GM08714 (cell line): ENCODE data around the gene ATF7IP.

Source experiments
- H3K4me3 ChIP-seq: fragments of 200-500 bp; sonication (Bioruptor generic); 2 replicates; pipeline ENCODE4 v1.5.1; 2014; ENCODE audit warnings: mild to moderate bottlenecking, low read length, inconsistent platforms
- ZNF274 ChIP-seq: IDR thresholded peaks from 2 replicates; pipeline ENCODE4 v1.6.1; 2012; ENCODE audit warnings: mild to moderate bottlenecking, low read depth, low read length

ATF7IP gene

GRCh38 chr12:14362352-14362751, 3.1 kb upstream of the ATF7IP start:
- no peak for TF ChIP-seq ZNF274
- H3K4me3 ChIP-seq = no peak overlapping the region

- TF ChIP-seq ZNF274 = no peak
- H3K4me3 ChIP-seq = peak overlapping the region; percentile 66; the same call in 1 of the 2 replicates
These were observed 755 bp upstream of the ATF7IP start for GRCh38 chr12:14364583-14365271.

DNA sequence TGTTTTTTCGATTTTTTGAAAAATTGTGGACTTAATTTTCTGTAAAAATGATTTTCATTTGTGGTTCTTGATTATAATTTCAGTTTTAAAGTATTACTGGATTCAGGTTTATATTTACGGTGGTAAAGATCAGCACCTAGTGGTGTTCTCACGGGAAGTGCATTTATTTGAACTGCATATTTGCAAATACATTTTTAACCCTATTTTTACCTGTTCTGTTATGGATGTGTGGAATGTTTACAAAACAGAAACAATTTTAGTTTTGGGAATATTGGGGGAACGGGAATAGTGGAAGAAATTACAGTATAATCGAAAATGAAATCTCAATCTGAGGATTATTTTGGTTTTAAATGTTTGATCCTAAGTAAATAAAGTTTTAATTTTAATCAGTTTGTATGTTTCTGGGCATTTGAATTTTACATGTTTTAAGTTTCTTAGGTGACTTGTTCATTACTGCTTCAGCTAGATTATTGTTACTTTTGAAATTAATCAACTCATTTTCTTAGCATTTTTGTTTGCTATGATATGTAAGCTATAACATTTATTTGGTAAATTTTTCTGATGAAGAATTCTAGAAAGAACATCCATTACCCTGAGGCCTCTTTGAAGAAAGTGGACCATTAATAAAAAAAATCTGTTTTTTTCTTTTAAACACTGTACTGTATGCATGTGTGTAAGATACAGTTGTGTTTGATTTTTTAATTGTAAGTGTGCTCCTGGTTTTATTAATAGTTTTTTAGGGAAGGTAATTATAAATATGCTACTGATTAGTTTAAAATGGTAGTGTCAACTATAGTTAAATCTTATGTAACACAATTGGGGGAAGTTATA, 942 bp downstream of the ATF7IP start:
- no peak for TF ChIP-seq ZNF274
- H3K4me3 ChIP-seq = peak overlapping the region; percentile 66

DNA sequence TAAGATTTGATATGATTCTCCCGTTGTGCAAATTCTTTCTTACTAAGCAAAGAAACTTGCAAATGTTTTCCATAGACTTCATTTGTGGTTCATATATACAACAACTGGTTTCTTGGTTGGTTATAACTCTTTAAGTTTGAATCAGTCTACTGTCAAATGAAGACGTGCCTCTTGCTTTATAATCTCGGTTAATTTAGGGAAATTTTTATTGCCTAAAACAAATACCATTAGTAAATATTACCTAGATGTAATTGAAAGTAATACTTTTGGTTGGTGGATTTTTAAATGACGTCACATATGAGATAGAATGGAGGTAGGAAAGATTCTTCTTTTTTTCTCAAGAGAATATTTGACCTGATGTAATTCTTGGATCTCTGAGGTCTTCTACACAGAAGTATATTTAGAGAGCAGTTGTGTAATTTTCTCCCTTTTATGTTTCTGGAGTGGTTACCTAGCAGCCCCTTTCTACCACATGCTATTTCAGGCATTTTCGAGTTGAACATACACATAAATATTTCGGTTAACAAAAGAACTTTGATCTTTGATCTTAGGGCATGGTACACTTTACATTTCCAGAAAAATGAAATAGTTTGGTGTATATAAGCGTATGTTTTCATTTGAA, 1.7 kb downstream of the ATF7IP start:
- TF ChIP-seq ZNF274 = no peak
- peak overlapping the region; percentile 66; the same call in 1 of the 2 replicates for H3K4me3 ChIP-seq

DNA sequence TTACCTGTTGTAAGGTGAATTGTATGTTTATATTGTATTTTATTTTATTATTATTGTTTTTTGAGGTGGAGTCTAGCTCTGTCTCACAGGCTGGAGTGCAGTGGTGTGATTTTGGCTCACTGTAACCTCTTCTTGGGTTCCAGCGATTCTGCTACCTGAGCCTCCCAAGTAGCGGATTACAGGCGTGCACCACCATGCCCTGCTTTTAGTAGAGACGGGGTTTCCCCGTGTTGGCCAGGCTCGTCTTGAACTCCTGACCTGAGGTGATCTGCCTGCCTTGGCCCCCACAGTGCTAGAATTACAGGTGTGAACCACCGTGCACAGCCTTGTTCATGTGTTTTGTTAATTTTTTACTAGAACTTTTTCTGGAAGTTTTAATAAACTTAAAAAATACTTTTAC, 3.8 kb downstream of the ATF7IP start:
- H3K4me3 ChIP-seq = no peak overlapping the region
- no peak for TF ChIP-seq ZNF274

DNA sequence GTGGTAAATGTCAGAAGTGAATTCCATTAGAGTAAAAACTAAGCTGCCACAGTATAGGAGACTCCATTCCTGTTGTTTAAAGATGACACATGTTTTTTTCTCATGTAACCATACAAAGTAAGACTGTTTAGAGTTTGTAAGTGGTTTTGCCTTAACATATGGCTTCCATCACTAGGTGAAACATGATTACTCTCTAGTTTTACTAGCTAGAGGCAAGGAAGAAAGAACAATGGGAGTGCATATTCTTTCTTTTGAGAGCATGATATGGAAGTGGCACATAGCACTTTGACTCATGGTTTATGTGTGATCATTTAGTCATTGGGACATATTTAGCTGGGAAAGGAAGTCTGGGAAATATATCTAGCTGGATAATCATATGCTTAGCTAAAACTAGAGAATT, 7.7 kb downstream of the ATF7IP start:
- H3K4me3 ChIP-seq = no peak overlapping the region
- TF ChIP-seq ZNF274 = no peak

GRCh38 chr12:14379508-14379907, 14.0 kb downstream of the ATF7IP start:
- H3K4me3 ChIP-seq = no peak overlapping the region
- TF ChIP-seq ZNF274 = no peak

DNA sequence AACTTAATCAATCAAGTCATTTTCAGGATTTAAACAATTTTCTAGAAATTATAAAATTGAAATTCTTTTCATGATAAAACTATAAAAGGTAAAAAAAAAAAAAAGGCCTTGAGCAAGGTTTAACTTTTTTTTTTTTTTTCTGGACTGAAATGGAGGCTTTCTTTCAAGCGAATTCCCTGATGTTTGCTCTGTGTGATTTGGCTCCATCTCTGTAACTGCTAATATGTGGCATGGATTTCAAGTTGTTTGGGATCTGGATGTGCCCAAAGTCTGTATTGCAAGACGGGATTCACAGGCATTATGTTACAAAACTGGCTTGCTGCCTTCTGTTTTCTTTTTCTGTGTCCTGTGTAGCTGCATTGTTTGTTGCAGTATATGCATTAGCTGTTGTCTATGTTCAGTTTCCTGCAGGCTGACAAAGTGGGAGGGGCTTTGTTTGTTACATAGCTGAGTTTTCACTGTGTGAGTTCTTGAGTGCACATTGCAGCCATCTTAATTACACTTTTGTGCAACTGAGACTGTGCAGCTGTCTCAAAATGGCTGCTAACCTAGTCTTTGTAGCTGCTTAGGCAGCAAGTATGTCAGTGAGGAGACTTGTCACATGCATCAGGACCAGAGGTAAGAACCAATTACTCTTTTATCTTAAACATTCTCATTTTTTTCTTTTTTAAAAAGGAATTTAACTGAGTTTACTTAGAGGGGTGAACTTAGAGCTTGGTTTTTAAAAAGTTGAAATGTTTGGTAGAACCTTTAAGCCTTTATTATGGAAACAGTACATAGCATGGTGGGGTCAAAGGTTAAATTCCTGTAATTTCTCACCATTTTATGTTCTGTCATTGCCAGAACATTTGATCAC, 19.5 kb downstream of the ATF7IP start:
- peak overlapping the region; percentile 39 for H3K4me3 ChIP-seq
- TF ChIP-seq ZNF274 = no peak

GRCh38 chr12:14387219-14387871, 21.9 kb downstream of the ATF7IP start:
- H3K4me3 ChIP-seq = no peak overlapping the region
- no peak for TF ChIP-seq ZNF274

DNA sequence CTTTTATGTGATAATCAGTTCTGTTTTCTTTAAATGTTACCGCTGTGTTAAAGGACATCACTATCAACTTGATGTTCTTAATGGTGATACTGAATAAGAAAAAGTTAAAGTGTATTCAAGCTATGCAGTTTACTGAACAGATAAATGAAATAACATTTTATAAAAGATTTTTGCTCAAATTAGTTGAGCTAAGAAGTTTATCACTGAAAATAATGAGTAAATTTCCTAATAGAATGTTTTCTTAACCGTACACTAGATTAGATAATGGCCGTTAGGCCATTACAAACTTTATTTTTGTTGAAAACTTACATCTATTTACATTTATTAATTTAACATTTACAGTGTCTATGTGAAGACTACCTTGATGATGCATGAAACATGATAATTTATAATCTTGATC, 25.0 kb downstream of the ATF7IP start:
- H3K4me3 ChIP-seq = no peak overlapping the region
- no peak for TF ChIP-seq ZNF274

DNA sequence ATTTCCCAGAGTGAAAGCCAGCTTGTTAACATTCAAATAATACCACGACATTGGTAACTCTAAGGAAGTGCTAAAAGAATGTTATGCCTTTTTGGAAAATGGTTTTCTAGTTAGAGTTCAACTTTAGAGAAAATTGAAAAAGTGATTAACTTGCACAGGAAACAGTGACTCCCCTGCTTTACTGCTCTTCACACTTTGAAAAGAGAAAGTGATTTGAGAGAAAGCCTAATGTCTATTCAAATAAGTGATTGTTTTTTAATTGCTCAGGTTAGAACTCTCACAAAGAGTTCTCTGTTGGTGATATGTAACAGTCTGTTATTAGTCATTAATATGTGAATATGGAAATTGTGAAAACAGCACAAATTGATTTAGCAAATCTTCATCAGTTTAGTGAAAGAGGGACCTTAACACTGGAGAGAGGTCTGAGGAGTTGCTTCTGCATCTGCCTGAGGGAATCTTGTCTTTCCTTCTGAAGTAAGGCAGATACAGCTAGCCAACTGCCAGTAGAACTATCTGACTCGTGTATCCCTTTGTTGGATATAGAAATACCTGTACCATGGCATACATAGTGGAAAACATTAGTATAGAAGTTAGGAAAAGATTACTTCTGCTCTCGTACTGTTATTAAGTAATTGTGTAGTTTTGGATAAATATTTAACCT, 25.5 kb downstream of the ATF7IP start:
- no peak for TF ChIP-seq ZNF274
- H3K4me3 ChIP-seq = no peak overlapping the region

DNA sequence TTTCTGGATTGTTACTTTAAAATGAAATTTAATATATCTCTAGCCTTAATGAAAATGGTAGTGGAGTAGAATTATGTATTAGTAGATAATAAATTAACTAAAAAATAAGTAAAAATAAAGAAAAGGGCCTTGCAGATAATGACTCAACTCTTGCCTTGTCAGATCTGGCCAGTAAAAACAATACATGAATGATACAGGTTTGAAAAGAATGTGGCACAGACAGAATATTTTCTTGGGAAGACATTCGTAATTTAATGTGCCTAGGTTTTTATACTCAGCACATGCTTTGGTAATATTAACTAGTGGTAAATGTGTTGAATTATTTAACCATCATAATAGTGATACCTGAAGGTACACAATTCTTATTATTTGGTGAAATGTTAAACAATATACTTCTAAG, 28.3 kb downstream of the ATF7IP start:
- no peak overlapping the region; the same call in 1 of the 2 replicates for H3K4me3 ChIP-seq
- TF ChIP-seq ZNF274 = no peak
